Measurements from ENCODE around the gene PGAP2.

DNA sequence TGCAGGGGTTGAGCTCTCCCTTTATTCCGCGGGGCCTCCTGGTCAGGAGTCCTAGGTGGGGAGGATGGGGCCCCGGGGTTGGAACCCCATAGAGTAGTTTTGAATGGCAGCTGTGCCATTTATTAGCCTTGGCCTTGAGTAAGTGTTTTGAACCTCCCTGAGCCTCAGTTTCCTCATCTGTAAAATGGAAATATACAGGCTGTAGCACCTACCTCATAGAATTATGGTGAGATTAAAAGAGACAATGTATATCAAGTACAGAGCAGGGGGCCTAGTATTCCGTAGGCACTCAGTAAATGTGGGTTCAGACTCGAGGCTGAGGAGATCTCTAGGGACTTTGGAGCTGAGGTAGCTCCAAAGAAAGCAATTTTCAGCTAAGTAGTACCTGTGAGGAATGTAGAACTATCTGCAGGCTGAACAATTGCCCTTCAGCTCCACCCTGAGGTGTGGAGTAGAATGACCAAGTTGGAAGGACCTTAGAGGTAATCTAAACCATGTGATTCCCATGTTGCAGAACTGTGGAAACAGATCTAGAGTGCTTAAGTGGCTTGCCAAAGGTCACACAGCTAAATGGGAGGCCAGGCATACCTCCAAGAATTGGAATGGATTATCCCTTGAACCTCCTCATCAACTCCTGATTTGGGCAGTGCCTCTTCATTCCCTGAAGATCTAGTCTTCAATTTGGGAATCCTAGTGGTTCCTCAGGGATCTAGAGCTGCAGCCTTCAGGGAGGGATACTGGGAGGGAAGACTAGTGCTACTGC, 682 bp downstream of the PGAP2 start:
- TF ChIP-seq, protein P1, sequence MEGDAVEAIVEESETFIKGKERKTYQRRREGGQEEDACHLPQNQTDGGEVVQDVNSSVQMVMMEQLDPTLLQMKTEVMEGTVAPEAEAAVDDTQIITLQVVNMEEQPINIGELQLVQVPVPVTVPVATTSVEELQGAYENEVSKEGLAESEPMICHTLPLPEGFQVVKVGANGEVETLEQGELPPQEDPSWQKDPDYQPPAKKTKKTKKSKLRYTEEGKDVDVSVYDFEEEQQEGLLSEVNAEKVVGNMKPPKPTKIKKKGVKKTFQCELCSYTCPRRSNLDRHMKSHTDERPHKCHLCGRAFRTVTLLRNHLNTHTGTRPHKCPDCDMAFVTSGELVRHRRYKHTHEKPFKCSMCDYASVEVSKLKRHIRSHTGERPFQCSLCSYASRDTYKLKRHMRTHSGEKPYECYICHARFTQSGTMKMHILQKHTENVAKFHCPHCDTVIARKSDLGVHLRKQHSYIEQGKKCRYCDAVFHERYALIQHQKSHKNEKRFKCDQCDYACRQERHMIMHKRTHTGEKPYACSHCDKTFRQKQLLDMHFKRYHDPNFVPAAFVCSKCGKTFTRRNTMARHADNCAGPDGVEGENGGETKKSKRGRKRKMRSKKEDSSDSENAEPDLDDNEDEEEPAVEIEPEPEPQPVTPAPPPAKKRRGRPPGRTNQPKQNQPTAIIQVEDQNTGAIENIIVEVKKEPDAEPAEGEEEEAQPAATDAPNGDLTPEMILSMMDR (IDR thresholded peaks at IDR 0.05; ENCODE audit: insufficient read depth, low read length, poor library complexity, severe bottlenecking) = peak; percentile 63
- TF ChIP-seq EZH2phosphoT487 (conservative IDR thresholded peaks at IDR 0.05; ENCODE audit: low read length) = no peak
